ENCODE measurements around the gene SLC5A1. TPM values are rescaled to one million over a fixed set of nuclear protein-coding genes. Genes with fewer than 3 reads are reported as not detected.

Gene SLC5A1
- total RNA-seq, 1 donor from 2014 or later: not detected

DNA sequence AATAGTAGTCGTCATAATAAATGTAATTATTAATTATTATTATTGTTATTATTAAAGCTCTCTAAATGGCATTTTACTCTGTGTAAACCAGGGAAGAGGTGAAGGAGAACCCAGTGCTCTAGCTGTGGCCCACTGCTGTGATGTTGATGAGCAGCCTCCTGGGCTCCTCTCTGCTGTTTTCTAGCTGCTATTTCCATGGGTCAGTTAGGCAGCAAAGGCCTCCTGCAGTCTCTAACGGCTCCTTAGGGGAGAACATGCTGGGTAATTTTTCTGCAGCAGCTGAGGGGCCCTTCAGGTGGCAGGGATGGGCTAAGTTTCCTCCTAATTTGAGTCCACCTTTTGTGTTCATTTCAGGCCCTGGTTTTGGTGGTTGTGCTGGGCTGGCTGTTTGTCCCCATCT lies 24.6 kb downstream of the SLC5A1 start:
- Mint-ChIP-seq H3K9me3 (no peaks in the 10 kb centered on the region), H3K4me1 (no peaks in the 10 kb centered on the region), H3K36me3 (no peaks in the 10 kb centered on the region), H3K4me3 (no peak overlapping the region), H3K27ac (no peak overlapping the region), H3K27me3 (ENCODE audit: insufficient read depth, low read depth) (peaks cover 4% of the 10 kb centered on the region)
- no peaks in the 10 kb centered on the region for H3F3A ChIP-seq (ENCODE audit: low read depth)
- H3K9me3 ChIP-seq (ENCODE audit: low read depth): no peaks in the 10 kb centered on the region
- no peak overlapping the region for H3K27ac ChIP-seq
- no peak overlapping the region for H3K4me2 ChIP-seq
- no peaks in the 10 kb centered on the region for H3K27me3 ChIP-seq
- TF ChIP-seq EZH2phosphoT487 (IDR thresholded peaks at IDR 0.05) (no peak), EZH2 (IDR thresholded peaks at IDR 0.05) (no peak)
- TF ChIP-seq, protein P1, sequence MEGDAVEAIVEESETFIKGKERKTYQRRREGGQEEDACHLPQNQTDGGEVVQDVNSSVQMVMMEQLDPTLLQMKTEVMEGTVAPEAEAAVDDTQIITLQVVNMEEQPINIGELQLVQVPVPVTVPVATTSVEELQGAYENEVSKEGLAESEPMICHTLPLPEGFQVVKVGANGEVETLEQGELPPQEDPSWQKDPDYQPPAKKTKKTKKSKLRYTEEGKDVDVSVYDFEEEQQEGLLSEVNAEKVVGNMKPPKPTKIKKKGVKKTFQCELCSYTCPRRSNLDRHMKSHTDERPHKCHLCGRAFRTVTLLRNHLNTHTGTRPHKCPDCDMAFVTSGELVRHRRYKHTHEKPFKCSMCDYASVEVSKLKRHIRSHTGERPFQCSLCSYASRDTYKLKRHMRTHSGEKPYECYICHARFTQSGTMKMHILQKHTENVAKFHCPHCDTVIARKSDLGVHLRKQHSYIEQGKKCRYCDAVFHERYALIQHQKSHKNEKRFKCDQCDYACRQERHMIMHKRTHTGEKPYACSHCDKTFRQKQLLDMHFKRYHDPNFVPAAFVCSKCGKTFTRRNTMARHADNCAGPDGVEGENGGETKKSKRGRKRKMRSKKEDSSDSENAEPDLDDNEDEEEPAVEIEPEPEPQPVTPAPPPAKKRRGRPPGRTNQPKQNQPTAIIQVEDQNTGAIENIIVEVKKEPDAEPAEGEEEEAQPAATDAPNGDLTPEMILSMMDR (IDR thresholded peaks at IDR 0.05): no peak
- H3K9ac ChIP-seq: no peak overlapping the region
- no peak overlapping the region for H3K4me3 ChIP-seq
- no peak for DNase-seq (ENCODE audit: low spot score)
- no peaks in the 10 kb centered on the region for H3K36me3 ChIP-seq
- no peak overlapping the region for H2AFZ ChIP-seq (replicated peaks)
- H3K4me1 ChIP-seq: peaks cover 5% of the 10 kb centered on the region
- no peaks in the 10 kb centered on the region for H4K20me1 ChIP-seq (ENCODE audit: low read depth)
- no peaks in the 10 kb centered on the region for H3K79me2 ChIP-seq (ENCODE audit: low read depth)

DNA sequence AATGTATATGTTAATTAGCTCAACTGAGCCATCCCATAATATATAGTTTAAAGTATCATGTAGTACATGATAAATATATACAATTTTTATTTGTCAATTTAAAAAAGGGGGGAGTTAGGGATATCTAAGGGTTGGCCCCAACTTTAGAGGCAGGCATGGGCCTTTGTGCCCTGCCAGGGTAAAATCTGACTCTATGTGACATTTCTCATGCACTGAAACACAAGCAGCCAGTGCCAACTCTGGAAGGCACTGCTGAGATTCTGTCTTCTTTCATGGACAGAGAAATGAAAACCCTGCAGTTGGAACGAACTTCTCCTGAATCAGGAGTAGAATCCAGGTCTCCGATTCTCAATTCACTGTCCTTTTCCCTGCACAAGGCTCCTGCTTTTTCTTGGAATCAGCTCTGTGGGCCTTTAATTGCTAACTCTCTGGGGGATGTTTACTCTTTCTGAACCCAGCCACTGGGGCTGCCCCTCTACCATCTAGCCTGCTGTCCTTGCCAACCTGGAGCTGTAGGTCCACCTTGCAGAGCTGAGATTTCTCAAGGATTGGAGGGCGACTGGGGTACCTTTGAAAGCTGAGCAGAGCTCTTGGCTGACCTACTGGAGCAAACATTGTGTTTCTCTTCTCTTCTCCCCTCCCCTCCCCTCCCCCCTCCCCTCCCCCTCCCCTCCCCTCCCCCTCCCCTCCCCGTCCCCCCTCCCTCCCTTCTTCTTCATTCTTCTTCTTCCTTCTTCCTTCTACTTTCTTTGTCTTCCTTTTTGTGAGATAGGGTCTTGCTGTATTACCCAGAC lies 26.7 kb downstream of the SLC5A1 start:
- DNase-seq (ENCODE audit: low spot score): no peak
- Histone ChIP-seq H3K9ac (no peak overlapping the region), H3K9me3 (ENCODE audit: low read depth) (no peaks in the 10 kb centered on the region), H3K79me2 (ENCODE audit: low read depth) (no peaks in the 10 kb centered on the region), H2AFZ (replicated peaks) (peak overlapping the region; percentile 42), H3K4me1 (peaks cover 5% of the 10 kb centered on the region), H3F3A (ENCODE audit: low read depth) (no peaks in the 10 kb centered on the region), H4K20me1 (ENCODE audit: low read depth) (no peaks in the 10 kb centered on the region), H3K4me3 (no peak overlapping the region), H3K27ac (no peak overlapping the region), H3K27me3 (no peaks in the 10 kb centered on the region), H3K4me2 (no peak overlapping the region), H3K36me3 (no peaks in the 10 kb centered on the region)
- H3K9me3 Mint-ChIP-seq: no peaks in the 10 kb centered on the region
- H3K27ac Mint-ChIP-seq: no peak overlapping the region
- no peak overlapping the region for H3K4me3 Mint-ChIP-seq
- H3K27me3 Mint-ChIP-seq (ENCODE audit: insufficient read depth, low read depth): peaks cover 7% of the 10 kb centered on the region
- no peaks in the 10 kb centered on the region for H3K36me3 Mint-ChIP-seq
- TF ChIP-seq EZH2 (IDR thresholded peaks at IDR 0.05) (no peak), EZH2phosphoT487 (IDR thresholded peaks at IDR 0.05) (no peak)
- TF ChIP-seq, protein P1 (IDR thresholded peaks at IDR 0.05): no peak
- no peaks in the 10 kb centered on the region for H3K4me1 Mint-ChIP-seq

DNA sequence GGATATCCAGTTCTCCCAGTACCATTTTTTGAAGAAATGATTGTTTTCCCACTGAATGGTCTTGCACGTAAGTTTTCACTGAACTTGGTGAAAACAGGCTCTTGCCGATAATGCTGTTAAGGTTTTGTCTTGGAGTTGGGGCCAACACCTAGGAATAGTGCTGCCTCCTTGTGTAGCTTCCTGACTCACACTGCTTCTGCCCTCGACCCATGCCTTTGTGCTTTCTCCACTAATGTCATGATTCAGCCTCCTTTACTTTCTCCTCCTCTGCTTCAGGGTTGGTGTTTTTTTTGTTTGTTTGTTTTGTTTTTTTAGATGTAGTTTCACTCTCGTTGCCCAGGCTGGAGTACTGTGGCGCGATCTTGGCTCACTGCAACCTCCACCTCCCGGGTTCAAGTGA lies 30.2 kb downstream of the SLC5A1 start:
- Mint-ChIP-seq H3K9me3 (no peaks in the 10 kb centered on the region), H3K4me1 (peaks cover 2% of the 10 kb centered on the region), H3K27ac (no peak overlapping the region), H3K4me3 (no peak overlapping the region), H3K36me3 (no peaks in the 10 kb centered on the region), H3K27me3 (ENCODE audit: insufficient read depth, low read depth) (peaks cover 7% of the 10 kb centered on the region)
- H3K27ac ChIP-seq: no peak overlapping the region
- H4K20me1 ChIP-seq (ENCODE audit: low read depth): no peaks in the 10 kb centered on the region
- TF ChIP-seq, protein P1 (IDR thresholded peaks at IDR 0.05): no peak
- no peak for TF ChIP-seq EZH2 (IDR thresholded peaks at IDR 0.05)
- no peak for TF ChIP-seq EZH2phosphoT487 (IDR thresholded peaks at IDR 0.05)
- H3K4me3 ChIP-seq: no peak overlapping the region
- no peaks in the 10 kb centered on the region for H3K36me3 ChIP-seq
- H3K27me3 ChIP-seq: no peaks in the 10 kb centered on the region
- H3K4me2 ChIP-seq: no peak overlapping the region
- H2AFZ ChIP-seq (replicated peaks): no peak overlapping the region
- H3K9me3 ChIP-seq (ENCODE audit: low read depth): no peaks in the 10 kb centered on the region
- no peak for DNase-seq (ENCODE audit: low spot score)
- no peaks in the 10 kb centered on the region for H3F3A ChIP-seq (ENCODE audit: low read depth)
- no peaks in the 10 kb centered on the region for H3K79me2 ChIP-seq (ENCODE audit: low read depth)
- H3K9ac ChIP-seq: no peak overlapping the region
- no peaks in the 10 kb centered on the region for H3K4me1 ChIP-seq

Measured in neural progenitor cell (in vitro differentiated cells).